HG02610 (cell line): ENCODE results near the gene MPDZ.

Experiments
- ATAC-seq: cut with Tn5 transposase; IDR thresholded peaks from one replicate; pipeline ENCODE4 v1.9.1; 2021; ENCODE audit warnings: mild to moderate bottlenecking, moderate library complexity; ENCODE audit not compliant: unreplicated experiment

Gene MPDZ

GRCh38 chr9:13279284-13280141, at the start of gene MPDZ:
Gene MPDZ, minus strand, starts transcription at chr9:13279692. Its CDS starts 29,377 bp downstream, at chr9:13250315.
- no peak for ATAC-seq

GRCh38 chr9:13324988-13325387, 45.5 kb upstream of the MPDZ start:
- ATAC-seq = no peak

- ATAC-seq = no peak
Measured at GRCh38 chr9:13322828-13323550, 43.5 kb upstream of the MPDZ start.

- ATAC-seq = no peak
Measured at GRCh38 chr9:13318027-13318426, 38.5 kb upstream of the MPDZ start.

- ATAC-seq = no peak
Measured at GRCh38 chr9:13296972-13297371, 17.5 kb upstream of the MPDZ start.

GRCh38 chr9:13295556-13295955, 16.1 kb upstream of the MPDZ start:
- no peak for ATAC-seq

- ATAC-seq = no peak
Measured at GRCh38 chr9:13292782-13293181, 13.3 kb upstream of the MPDZ start.

GRCh38 chr9:13292158-13292557, 12.7 kb upstream of the MPDZ start:
- no peak for ATAC-seq

GRCh38 chr9:13291718-13292117, 12.2 kb upstream of the MPDZ start:
- ATAC-seq = no peak

GRCh38 chr9:13284011-13284410, 4.5 kb upstream of the MPDZ start:
- no peak for ATAC-seq

- ATAC-seq = no peak
Measured at GRCh38 chr9:13282998-13283397, 3.5 kb upstream of the MPDZ start.

GRCh38 chr9:13281356-13282016, 2.0 kb upstream of the MPDZ start:
- no peak for ATAC-seq

GRCh38 chr9:13278368-13279246, 885 bp downstream of the MPDZ start:
- ATAC-seq = no peak

GRCh38 chr9:13278023-13278367, 1.5 kb downstream of the MPDZ start:
- no peak for ATAC-seq

GRCh38 chr9:13274886-13275641, 4.4 kb downstream of the MPDZ start:
- no peak for ATAC-seq

GRCh38 chr9:13270734-13271133, 8.8 kb downstream of the MPDZ start:
- ATAC-seq = no peak

GRCh38 chr9:13269589-13270452, 9.7 kb downstream of the MPDZ start:
- ATAC-seq = no peak

GRCh38 chr9:13268469-13268868, 11.0 kb downstream of the MPDZ start:
- no peak for ATAC-seq

GRCh38 chr9:13267743-13268142, 11.7 kb downstream of the MPDZ start:
- no peak for ATAC-seq
